CD4-positive, alpha-beta T cell treated with Interleukin-6 for 4 hours (primary cell): ENCODE data around the gene CPSF7.
"Not testable (repeated sequence)": the region's sequence is repeated elsewhere in the genome, so short reads cannot be mapped to it uniquely, and the experiment has no call there.

Source experiments
- DNase-seq: peaks from one replicate; pipeline ENCODE4 v3.0.0-alpha.2; 2020; ENCODE audit warnings: mixed read lengths

The CPSF7 gene

GRCh38 chr11:61429691-61430582 lies at the start of gene CPSF7, which contains the start of gene SDHAF2:
CPSF7 (minus strand) TSS chr11:61429975; CDS start chr11:61429235, 740 bp downstream.
SDHAF2 (plus strand) TSS chr11:61430124; CDS start chr11:61430147, 23 bp downstream.
- DNase-seq: peak; percentile 97

- peak; percentile 63 for DNase-seq
These were observed 48.0 kb upstream of the CPSF7 start for GRCh38 chr11:61477727-61478148.

GRCh38 chr11:61477126-61477525 lies 47.4 kb upstream of the CPSF7 start:
- DNase-seq: no peak

- no peak for DNase-seq
These were observed 46.6 kb upstream of the CPSF7 start for GRCh38 chr11:61476371-61476770.

GRCh38 chr11:61475433-61475832 lies 45.7 kb upstream of the CPSF7 start:
- DNase-seq: no peak

GRCh38 chr11:61474013-61474643 lies 44.4 kb upstream of the CPSF7 start:
- DNase-seq: no peak

GRCh38 chr11:61473370-61474012 lies 43.7 kb upstream of the CPSF7 start:
- DNase-seq: no peak

GRCh38 chr11:61472868-61473267 lies 43.1 kb upstream of the CPSF7 start:
- no peak for DNase-seq

- no peak for DNase-seq
These were observed 42.5 kb upstream of the CPSF7 start for GRCh38 chr11:61472282-61472681.

GRCh38 chr11:61468002-61468401 lies 38.2 kb upstream of the CPSF7 start:
- no peak for DNase-seq

GRCh38 chr11:61467602-61468001 lies 37.8 kb upstream of the CPSF7 start:
- not testable (repeated sequence) for DNase-seq

- no peak for DNase-seq
These were observed 31.2 kb upstream of the CPSF7 start for GRCh38 chr11:61460986-61461385.

- no peak for DNase-seq
These were observed 30.7 kb upstream of the CPSF7 start for GRCh38 chr11:61460474-61460881.

GRCh38 chr11:61454520-61454919 lies 24.7 kb upstream of the CPSF7 start:
- no peak for DNase-seq

- DNase-seq: no peak
These were observed 23.9 kb upstream of the CPSF7 start for GRCh38 chr11:61453695-61454094.

GRCh38 chr11:61452825-61453224 lies 23.1 kb upstream of the CPSF7 start:
- DNase-seq: no peak

GRCh38 chr11:61448552-61448927 lies 18.8 kb upstream of the CPSF7 start:
- no peak for DNase-seq

- no peak for DNase-seq
These were observed 18.1 kb upstream of the CPSF7 start for GRCh38 chr11:61447601-61448551.

- peak; percentile 62 for DNase-seq
These were observed 16.5 kb upstream of the CPSF7 start for GRCh38 chr11:61446211-61446651.

GRCh38 chr11:61445516-61445915 lies 15.7 kb upstream of the CPSF7 start:
- DNase-seq: no peak

- no peak for DNase-seq
These were observed 12.8 kb upstream of the CPSF7 start for GRCh38 chr11:61442616-61443015.

- no peak for DNase-seq
These were observed 9.8 kb upstream of the CPSF7 start for GRCh38 chr11:61439615-61440014.
